Measurements from ENCODE around the gene NCKAP5.

The NCKAP5 gene

DNA sequence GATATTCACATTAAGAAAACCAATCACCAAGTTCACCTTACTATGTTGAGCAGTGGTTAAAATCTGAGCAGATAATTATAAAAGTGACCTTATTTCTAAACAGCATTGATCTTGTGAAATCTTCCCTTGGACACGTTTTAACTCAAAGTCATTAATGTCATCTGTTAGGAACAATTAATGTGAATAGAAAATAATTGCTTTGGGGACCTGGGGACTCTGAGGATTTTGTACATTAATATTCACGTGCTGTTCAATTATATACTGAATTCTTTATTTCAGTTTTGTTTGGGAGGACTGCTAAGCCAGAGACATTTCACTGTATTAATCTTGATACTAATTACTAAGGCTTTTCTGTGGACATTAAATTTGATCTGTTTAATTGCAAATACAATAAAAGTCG lies 771.2 kb downstream of the NCKAP5 start:
- DNase-seq (ENCODE audit: low read depth) = no peak

DNA sequence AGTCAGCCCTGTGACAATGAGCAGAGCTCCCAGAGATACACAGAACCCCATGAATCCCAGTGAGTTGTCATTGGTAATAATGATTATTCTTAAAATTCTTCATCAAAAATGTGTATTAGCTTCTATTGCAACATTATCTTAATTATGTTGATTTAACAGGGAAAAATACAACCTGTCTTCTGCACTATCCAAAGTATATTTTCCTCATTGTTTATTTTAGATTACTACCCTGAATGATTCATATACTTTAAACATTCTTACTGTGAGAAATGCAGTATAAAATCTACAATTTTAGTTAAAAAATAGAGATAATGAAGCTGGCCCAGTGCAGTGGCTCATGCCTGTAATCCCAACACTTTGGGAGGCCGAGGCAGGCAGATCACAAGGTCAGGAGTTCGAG lies 773.0 kb downstream of the NCKAP5 start:
- no peak for DNase-seq (ENCODE audit: low read depth)

- DNase-seq (ENCODE audit: low read depth) = no peak
Measured at GRCh38 chr2:132793532-132793931, 774.7 kb downstream of the NCKAP5 start.

GRCh38 chr2:132790207-132790785 lies 778.0 kb downstream of the NCKAP5 start:
- no peak for DNase-seq (ENCODE audit: low read depth)

DNA sequence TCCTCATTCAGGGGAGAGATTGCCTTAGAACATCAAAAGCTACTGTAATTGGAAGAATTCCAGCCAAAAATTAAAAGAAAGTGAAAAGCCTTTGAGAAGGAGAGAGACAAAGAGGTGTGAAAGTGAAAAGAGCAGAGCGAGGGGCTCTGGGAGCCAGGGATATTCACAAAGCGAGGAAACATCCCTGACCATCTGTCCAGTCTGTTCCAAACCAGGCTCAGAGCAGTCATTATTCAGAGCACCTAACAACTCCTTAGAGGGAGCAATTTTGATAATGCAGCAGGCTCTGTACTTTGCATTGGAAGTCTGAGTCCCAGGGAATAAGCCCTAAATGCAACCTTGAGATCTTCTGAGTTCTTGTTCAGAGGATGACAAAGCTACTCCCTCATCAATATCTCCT lies 779.2 kb downstream of the NCKAP5 start:
- no peak for DNase-seq (ENCODE audit: low read depth)

DNA sequence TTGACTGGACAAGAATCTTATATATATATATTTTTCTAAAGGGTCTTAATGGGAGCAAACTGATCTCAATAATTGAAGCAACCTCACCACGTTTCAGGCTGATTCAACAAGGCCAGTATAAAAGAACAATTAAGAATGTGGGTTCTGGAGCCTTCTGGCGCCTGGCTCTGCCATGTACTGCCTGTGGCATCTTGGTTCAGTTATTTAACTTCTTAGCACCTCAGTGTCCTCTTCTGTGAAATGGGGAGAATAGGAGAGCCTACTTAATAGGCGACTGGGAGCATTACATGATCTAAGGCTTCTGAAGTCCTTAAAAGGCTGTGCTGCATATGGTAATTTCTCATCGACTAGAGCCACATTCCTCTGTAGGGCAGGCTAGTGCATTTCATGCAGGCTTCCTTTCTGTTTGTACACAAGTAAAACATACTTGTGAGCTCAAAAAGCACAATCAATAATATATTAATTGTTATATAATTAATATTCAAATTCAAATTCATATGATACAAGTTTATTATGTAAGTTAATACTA lies 779.9 kb downstream of the NCKAP5 start:
- no peak for DNase-seq (ENCODE audit: low read depth)

- no peak for DNase-seq (ENCODE audit: low read depth)
Measured at GRCh38 chr2:132783883-132784282, 784.4 kb downstream of the NCKAP5 start.

GRCh38 chr2:132782176-132782783 lies 786.0 kb downstream of the NCKAP5 start:
- no peak for DNase-seq (ENCODE audit: low read depth)

GRCh38 chr2:132780651-132781050 lies 787.6 kb downstream of the NCKAP5 start:
- DNase-seq (ENCODE audit: low read depth) = no peak

DNA sequence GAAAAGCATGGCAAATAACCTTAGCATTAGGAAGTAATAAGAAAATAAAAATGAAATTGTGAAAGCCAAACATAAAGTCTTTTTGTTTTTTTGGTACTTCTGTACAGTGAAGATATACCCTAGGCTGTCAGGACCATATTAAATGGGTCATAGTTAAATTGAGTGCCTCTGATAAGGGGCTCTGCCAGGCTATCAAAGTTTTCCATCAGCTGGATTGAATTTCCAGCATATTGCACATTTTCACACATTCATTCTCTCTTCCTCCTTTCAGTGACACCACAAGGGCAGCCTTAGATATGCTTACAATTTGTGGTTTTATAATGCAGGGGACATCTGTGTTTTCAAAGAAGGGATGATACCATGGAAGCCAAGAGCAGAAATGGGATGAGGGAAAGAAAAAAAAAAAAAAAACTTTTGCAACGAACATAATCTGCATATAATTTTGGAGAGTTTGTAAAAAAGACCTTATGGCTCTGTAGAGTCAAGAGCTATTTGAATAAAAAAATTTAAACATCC lies 789.0 kb downstream of the NCKAP5 start:
- no peak for DNase-seq (ENCODE audit: low read depth)

DNA sequence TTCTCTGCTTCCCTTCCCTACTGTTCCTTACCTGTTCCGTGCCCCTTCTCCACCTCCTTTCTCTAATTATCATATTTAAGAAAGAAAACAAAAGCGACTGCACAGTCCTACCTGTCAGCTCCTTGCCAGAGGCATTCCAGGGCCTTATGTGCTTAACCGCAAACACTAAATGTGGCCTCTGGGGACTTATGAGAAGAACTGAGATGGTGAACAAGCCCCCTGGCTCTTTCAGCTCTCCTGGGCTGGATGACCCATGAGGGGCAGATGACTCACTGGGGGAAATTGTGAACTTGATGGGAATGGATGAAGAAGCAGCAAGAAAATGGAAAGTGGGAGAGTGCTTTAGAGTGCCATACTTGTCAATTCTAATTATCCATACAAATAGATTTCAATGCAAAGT lies 792.0 kb downstream of the NCKAP5 start:
- DNase-seq (ENCODE audit: low read depth) = no peak

DNA sequence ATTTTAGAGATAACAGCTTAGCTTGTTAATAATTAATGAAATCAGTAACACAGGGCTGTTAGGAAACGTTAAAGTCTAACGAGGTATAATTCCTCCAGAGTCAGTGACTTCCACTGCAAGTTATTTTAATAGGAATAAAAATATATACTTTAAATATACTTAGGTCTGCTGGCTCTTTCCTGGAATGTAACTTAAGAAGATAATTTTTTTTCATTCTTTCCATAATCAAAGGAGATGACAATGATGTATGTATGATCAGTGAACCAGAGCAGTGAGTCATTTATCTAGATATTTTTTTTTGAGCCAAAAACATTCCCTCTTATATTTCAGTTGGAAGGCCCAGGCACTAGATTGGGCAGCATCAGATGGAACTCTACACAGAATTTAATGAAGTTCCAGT lies 794.1 kb downstream of the NCKAP5 start:
- no peak for DNase-seq (ENCODE audit: low read depth)

- DNase-seq (ENCODE audit: low read depth) = no peak
Measured at GRCh38 chr2:132773331-132773730, 794.9 kb downstream of the NCKAP5 start.

GRCh38 chr2:132772340-132772739 lies 795.9 kb downstream of the NCKAP5 start:
- no peak for DNase-seq (ENCODE audit: low read depth)

- DNase-seq (ENCODE audit: low read depth) = no peak
Measured at GRCh38 chr2:132766573-132766972, 801.7 kb downstream of the NCKAP5 start.

GRCh38 chr2:132761437-132761836 lies 806.8 kb downstream of the NCKAP5 start:
- DNase-seq (ENCODE audit: low read depth) = no peak

- DNase-seq (ENCODE audit: low read depth) = no peak
Measured at GRCh38 chr2:132760971-132761370, 807.3 kb downstream of the NCKAP5 start.

GRCh38 chr2:132760405-132760804 lies 807.9 kb downstream of the NCKAP5 start:
- DNase-seq (ENCODE audit: low read depth) = no peak

DNA sequence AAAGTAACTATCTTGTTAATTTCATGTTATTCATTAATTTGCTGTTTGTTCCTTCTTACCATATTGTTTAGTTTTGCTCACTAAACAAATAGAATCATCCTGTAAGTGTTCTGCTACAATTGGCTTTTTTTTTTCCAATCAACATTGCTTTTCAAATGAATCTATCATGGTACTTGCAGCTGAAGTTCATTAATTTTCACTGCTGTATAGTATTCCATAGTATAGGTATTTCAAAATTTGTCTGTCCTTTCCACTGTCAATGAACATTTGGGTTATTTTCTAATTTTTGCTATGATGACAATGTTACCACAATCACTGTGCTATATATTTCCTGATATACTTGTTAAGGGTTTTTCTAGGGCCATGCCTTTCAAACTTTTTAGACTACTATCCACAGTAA lies 809.3 kb downstream of the NCKAP5 start:
- no peak for DNase-seq (ENCODE audit: low read depth)

GRCh38 chr2:132757676-132758075 lies 810.6 kb downstream of the NCKAP5 start:
- no peak for DNase-seq (ENCODE audit: low read depth)

DNA sequence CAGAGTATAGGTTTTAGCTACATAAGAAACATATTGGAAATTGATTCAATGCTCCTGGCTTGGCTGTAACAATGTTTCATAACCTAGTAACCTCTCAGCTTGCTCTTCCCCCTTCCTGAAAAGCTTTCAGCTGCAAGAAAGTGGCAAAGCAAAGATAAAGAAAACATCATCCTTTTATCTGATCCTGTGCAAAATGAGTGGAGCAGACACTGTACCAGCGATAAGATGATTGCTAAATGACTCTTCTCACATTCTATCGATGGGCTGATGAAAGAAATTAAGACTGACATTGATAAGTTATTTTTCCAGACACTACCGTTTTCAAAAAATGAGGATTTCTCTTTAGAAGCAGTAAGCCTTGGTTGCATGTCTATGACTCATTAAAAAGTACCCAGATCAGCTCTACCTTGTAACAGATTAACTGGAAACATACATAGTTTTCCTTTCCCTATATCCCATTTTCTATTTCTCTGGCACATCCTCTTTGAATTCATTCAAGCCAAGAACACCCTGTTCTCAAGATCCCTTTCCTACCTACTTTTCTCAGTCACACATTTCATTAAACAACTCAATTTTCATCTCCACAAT lies 811.2 kb downstream of the NCKAP5 start:
- no peak for DNase-seq (ENCODE audit: low read depth)

DNA sequence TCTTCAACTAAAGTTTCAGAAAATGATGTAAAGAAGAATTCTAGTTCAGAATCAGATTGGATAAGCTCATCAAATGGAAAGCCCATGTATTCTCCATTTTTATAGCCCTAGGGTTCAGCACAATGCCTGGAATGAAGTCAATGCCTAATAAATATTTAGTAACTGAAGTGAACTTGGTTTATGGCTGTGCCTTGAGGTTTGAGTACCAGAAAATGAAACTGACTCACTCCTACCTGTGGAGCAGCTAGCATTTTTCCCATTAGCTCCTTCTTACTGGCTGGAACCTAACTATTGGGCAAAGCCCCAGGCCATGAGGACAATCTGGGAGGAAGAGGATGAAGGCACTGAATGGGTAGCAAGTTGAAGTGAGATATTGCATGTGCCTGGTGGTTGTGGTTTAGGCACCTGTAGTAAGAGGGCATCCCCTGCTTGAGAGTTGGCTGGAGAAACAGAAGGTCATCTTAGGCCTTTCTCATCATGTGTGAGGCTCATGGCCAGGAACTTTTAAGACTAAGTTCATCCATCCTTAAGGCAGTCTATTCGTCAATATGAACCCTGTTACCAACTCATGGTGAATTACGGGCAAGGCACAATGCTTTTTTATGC lies 813.3 kb downstream of the NCKAP5 start:
- no peak for DNase-seq (ENCODE audit: low read depth)

GRCh38 chr2:132754392-132754791 lies 813.9 kb downstream of the NCKAP5 start:
- DNase-seq (ENCODE audit: low read depth) = no peak

Measured in CMK (cell line).